ENCODE data around the gene MGA.

GRCh38 chr15:41804916-41805666 is 144.9 kb downstream of the MGA start:
- TF ChIP-seq, protein P1, sequence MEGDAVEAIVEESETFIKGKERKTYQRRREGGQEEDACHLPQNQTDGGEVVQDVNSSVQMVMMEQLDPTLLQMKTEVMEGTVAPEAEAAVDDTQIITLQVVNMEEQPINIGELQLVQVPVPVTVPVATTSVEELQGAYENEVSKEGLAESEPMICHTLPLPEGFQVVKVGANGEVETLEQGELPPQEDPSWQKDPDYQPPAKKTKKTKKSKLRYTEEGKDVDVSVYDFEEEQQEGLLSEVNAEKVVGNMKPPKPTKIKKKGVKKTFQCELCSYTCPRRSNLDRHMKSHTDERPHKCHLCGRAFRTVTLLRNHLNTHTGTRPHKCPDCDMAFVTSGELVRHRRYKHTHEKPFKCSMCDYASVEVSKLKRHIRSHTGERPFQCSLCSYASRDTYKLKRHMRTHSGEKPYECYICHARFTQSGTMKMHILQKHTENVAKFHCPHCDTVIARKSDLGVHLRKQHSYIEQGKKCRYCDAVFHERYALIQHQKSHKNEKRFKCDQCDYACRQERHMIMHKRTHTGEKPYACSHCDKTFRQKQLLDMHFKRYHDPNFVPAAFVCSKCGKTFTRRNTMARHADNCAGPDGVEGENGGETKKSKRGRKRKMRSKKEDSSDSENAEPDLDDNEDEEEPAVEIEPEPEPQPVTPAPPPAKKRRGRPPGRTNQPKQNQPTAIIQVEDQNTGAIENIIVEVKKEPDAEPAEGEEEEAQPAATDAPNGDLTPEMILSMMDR (IDR thresholded peaks at IDR 0.05; ENCODE audit: poor library complexity): no peak
- TF ChIP-seq EZH2phosphoT487 (IDR thresholded peaks at IDR 0.05; ENCODE audit: low read depth, severe bottlenecking, unreplicated experiment) (no peak), EZH2 (IDR thresholded peaks at IDR 0.05; ENCODE audit: borderline replicate concordance) (no peak)

All from hepatocyte (in vitro differentiated cells).